Psoas muscle (tissue), 8 donors: ENCODE data around the gene AGAP3. TPM values are rescaled to one million over a fixed set of nuclear protein-coding genes. Genes with fewer than 3 reads are reported as not detected.

ENCODE experiments used
- ATAC-seq, 4 donors: fragments of 200-7000 bp; cut with Tn5 transposase; one replicate each; pipeline ENCODE4 v1.9.1; 2020; ENCODE audit warnings: moderate library complexity in 3 of 4, mild to moderate bottlenecking in 2 of 4
- DNase-seq, 2 donors: peaks; one replicate each; pipeline ENCODE4 v3.0.0-alpha.2; 2020
- H3K27ac ChIP-seq: fragments of 200-600 bp; one replicate; pipeline ENCODE4 v1.8.0; 2022
- H3K27me3 ChIP-seq, 3 donors: fragments of 200-600 bp in 1 of 3; one replicate each; pipeline versions ENCODE4 v1.6.1 to v1.8.0; 2013 to 2022; ENCODE audit warnings: low read length in 2 of 3, mild to moderate bottlenecking in 2 of 3, moderate library complexity in 1 of 3; ENCODE audit not compliant: insufficient read depth in 3 of 3
- H3K36me3 ChIP-seq, 2 donors: fragments of 200-600 bp in 1 of 2; one replicate each; pipeline versions ENCODE4 v1.6.1 to v1.8.0; 2013 to 2022; ENCODE audit warnings: low read depth in 1 of 2, mild to moderate bottlenecking in 1 of 2, moderate library complexity in 1 of 2; ENCODE audit not compliant: insufficient read depth in 1 of 2
- H3K4me1 ChIP-seq: fragments of 200-600 bp; one replicate; pipeline ENCODE4 v1.8.0; 2022
- H3K4me3 ChIP-seq: fragments of 200-600 bp; one replicate; pipeline ENCODE4 v1.8.0; 2022; ENCODE audit warnings: mild to moderate bottlenecking
- H3K9me3 ChIP-seq: fragments of 200-600 bp; one replicate; pipeline ENCODE4 v1.8.0; 2022
- CTCF ChIP-seq: fragments of 200-600 bp; IDR thresholded peaks from one replicate; pipeline ENCODE4 v1.8.0; 2022; ENCODE audit warnings: antibody characterized with exemption
- WGBS, 3 donors: extraction: QIAGEN DNeasy Blood & Tissue Kit; methylation state at CpG; one replicate each; pipeline versions ENCODE4 v1.1.6 to v1.1.7; 2013; 5-methylcytosine and 5-hydroxymethylcytosine counted together
- intact Hi-C, 2 donors: fragments of 100-400 bp; cut with DNase I; formaldehyde crosslinking; loops; one replicate each; pipeline versions ENCODE4 v1.11.0 to v1.14.2; 2022
- polyA plus RNA-seq, 3 donors: library from polyadenylated mRNA; stranded (reverse); fragments of 200-250 nt; gene quantifications; one replicate each; pipeline ENCODE4 v1.2.3, GENCODE V29; 2013
- total RNA-seq, 4 donors: library from RNA; stranded (reverse); fragmentation: NEBNext Ultra II Directional in 2 of 4; extraction: Animal tissue kit (Norgen Biotek cat#: 25700) in 2 of 4; gene quantifications; one replicate each; pipeline versions ENCODE4 v1.2.1 to v1.2.4, GENCODE V29; 2021 to 2023
- donor health status: healthy with polysubstance abuse.
- donor health status: DM: no; HTN: no; CAD: no; lungs with moderate emphysema.
- donor health status: Bipolar disorder and iron deficiency.
- donor health status: healthy.
- donor health status: DM: yes; HTN: yes; CAD: no.
- donor health status: DM: no; HTN: no; CAD: no.
- donor health status: DM: no; HTN: no; CAD: no.
- donor health status: DM: yes; HTN: yes; CAD: no.

Gene AGAP3
- total and polyA plus RNA-seq, 7 donors = 38.4 to 75.3 (median 51.4) TPM

- H3K4me1 ChIP-seq = peaks cover 16% of the 10 kb centered on the region
- DNase-seq (no peak), ATAC-seq (no peak)
- no peaks in the 10 kb centered on the region for H3K9me3 ChIP-seq
- H3K4me3 ChIP-seq = no peak overlapping the region
- H3K36me3 ChIP-seq = peaks cover 12 to 64% of the 10 kb centered on the region in 2 donors
- 84 to 88% (median 86%) methylated on average over 14 of the region's 14 CpGs for WGBS, 3 donors
- intact Hi-C loops = no loop called here
- H3K27me3 ChIP-seq = no peaks in the 10 kb centered on the region
- no peak overlapping the region for H3K27ac ChIP-seq
- TF ChIP-seq CTCF = no peak
Observed at GRCh38 chr7:151065516-151065915, 20.8 kb upstream of the AGAP3 start.

- Histone ChIP-seq H3K9me3 (no peaks in the 10 kb centered on the region), H3K27me3 (no peaks in the 10 kb centered on the region), H3K36me3 (peaks cover 12 to 73% of the 10 kb centered on the region in 2 donors), H3K4me3 (no peak overlapping the region), H3K4me1 (peaks cover 9% of the 10 kb centered on the region), H3K27ac (no peak overlapping the region)
- no peak for TF ChIP-seq CTCF
- WGBS, 3 donors = 91 to 92% (median 92%) methylated on average over 37 to 39 of the region's 39 CpGs
- intact Hi-C loops = no loop called here
- DNase-seq = no peak
- ATAC-seq = no peak
Observed at GRCh38 chr7:151066273-151066974, 19.9 kb upstream of the AGAP3 start.

GRCh38 chr7:151068069-151068773 lies 18.1 kb upstream of the AGAP3 start:
- no peaks in the 10 kb centered on the region for H3K4me1 ChIP-seq
- no peak for TF ChIP-seq CTCF

GRCh38 chr7:151069841-151070573 lies 16.3 kb upstream of the AGAP3 start:
- Histone ChIP-seq H3K27me3 (no peaks in the 10 kb centered on the region), H3K27ac (no peak overlapping the region), H3K4me3 (no peak overlapping the region), H3K36me3 (peaks cover 7 to 98% of the 10 kb centered on the region in 2 donors), H3K4me1 (no peaks in the 10 kb centered on the region), H3K9me3 (no peaks in the 10 kb centered on the region)
- WGBS, 3 donors = 80 to 83% (median 82%) methylated on average over 15 to 17 of the region's 17 CpGs
- intact Hi-C loops = no loop called here
- DNase-seq (no peak), ATAC-seq (no peak)
- TF ChIP-seq CTCF = no peak

More at GRCh38 chr7:151068069-151068773, 18.1 kb upstream of the AGAP3 start:
- Histone ChIP-seq H3K9me3 (no peaks in the 10 kb centered on the region), H3K27me3 (no peaks in the 10 kb centered on the region), H3K4me3 (no peak overlapping the region), H3K27ac (no peak overlapping the region), H3K36me3 (peaks cover 12 to 88% of the 10 kb centered on the region in 2 donors)
- DNase-seq (no peak), ATAC-seq (no peak)
- 74 to 84% (median 79%) methylated on average over 12 of the region's 12 CpGs for WGBS, 3 donors
- intact Hi-C loops = no loop called here
